ENCODE data around the gene GGT6. TPM values are rescaled to one million over a fixed set of nuclear protein-coding genes. Genes with fewer than 3 reads are reported as not detected.
A peak's percentile ranks its signal among the peaks of the same experiment; 100 is the strongest.
"Not testable (repeated sequence)": the region's sequence is repeated elsewhere in the genome, so short reads cannot be mapped to it uniquely, and the experiment has no call there.

The GGT6 gene
- total RNA-seq, 1 donor from 2014 or later = not detected

GRCh38 chr17:4591529-4591928, 31.2 kb upstream of the GGT6 start:
- DNase-seq (ENCODE audit: low read depth in 2 of 2) = peak in 1 of 2 donors; percentile 14

- DNase-seq (ENCODE audit: low read depth in 2 of 2) = no peak
These were observed 30.6 kb upstream of the GGT6 start for GRCh38 chr17:4590981-4591453.

GRCh38 chr17:4590042-4590441, 29.7 kb upstream of the GGT6 start:
- DNase-seq (ENCODE audit: low read depth in 2 of 2) = peak in 1 of 2 donors; percentile 29

GRCh38 chr17:4588898-4589625, 28.7 kb upstream of the GGT6 start:
- DNase-seq (ENCODE audit: low read depth in 2 of 2) = no peak

- DNase-seq (ENCODE audit: low read depth in 2 of 2) = no peak
These were observed 28.0 kb upstream of the GGT6 start for GRCh38 chr17:4588391-4588790.

- DNase-seq (ENCODE audit: low read depth in 2 of 2) = no peak
These were observed 27.4 kb upstream of the GGT6 start for GRCh38 chr17:4587803-4588202.

GRCh38 chr17:4587195-4587594, 26.8 kb upstream of the GGT6 start:
- no peak for DNase-seq (ENCODE audit: low read depth in 2 of 2)

- DNase-seq (ENCODE audit: low read depth in 2 of 2) = no peak
These were observed 25.7 kb upstream of the GGT6 start for GRCh38 chr17:4586043-4586442.

GRCh38 chr17:4585638-4585994, 25.2 kb upstream of the GGT6 start:
- no peak for DNase-seq (ENCODE audit: low read depth in 2 of 2)

- DNase-seq (ENCODE audit: low read depth in 2 of 2) = no peak
These were observed 24.7 kb upstream of the GGT6 start for GRCh38 chr17:4584917-4585637.

- DNase-seq (ENCODE audit: low read depth in 2 of 2) = peak in 1 of 2 donors; percentile 19
These were observed 23.9 kb upstream of the GGT6 start, which contains the start of gene SMTNL2 for GRCh38 chr17:4584101-4584916. TSS of gene SMTNL2 (plus strand) at chr17:4584529. CDS start at chr17:4584606, 77 bp downstream.

- peak; percentile 17 to 21 for DNase-seq (ENCODE audit: low read depth in 2 of 2)
These were observed 23.4 kb upstream of the GGT6 start for GRCh38 chr17:4583782-4584100.

- no peak for DNase-seq (ENCODE audit: low read depth in 2 of 2)
These were observed 22.8 kb upstream of the GGT6 start for GRCh38 chr17:4583206-4583605.

- no peak for DNase-seq (ENCODE audit: low read depth in 2 of 2)
These were observed 22.3 kb upstream of the GGT6 start for GRCh38 chr17:4582691-4583090.

- DNase-seq (ENCODE audit: low read depth in 2 of 2) = no peak
These were observed 21.7 kb upstream of the GGT6 start for GRCh38 chr17:4582101-4582501.

GRCh38 chr17:4580291-4580690, 19.9 kb upstream of the GGT6 start:
- DNase-seq (ENCODE audit: low read depth in 2 of 2) = no peak

GRCh38 chr17:4579678-4580077, 19.3 kb upstream of the GGT6 start:
- DNase-seq (ENCODE audit: low read depth in 2 of 2) = no peak

GRCh38 chr17:4578349-4578748, 18.0 kb upstream of the GGT6 start:
- not testable (repeated sequence) for DNase-seq (ENCODE audit: low read depth in 2 of 2)

- no peak for DNase-seq (ENCODE audit: low read depth in 2 of 2)
These were observed 17.1 kb upstream of the GGT6 start for GRCh38 chr17:4577386-4577993.

GRCh38 chr17:4576729-4577322, 16.4 kb upstream of the GGT6 start:
- DNase-seq (ENCODE audit: low read depth in 2 of 2) = no peak

GRCh38 chr17:4576161-4576558, 15.8 kb upstream of the GGT6 start:
- no peak for DNase-seq (ENCODE audit: low read depth in 2 of 2)
